Activated naive CD4-positive, alpha-beta T cell treated with anti-CD3 and anti-CD28 coated beads, Interleukin-2, amount 50 U/mL, for 16 hours (primary cell): ENCODE measurements around the gene SSBP1.
"Not testable (repeated sequence)": the region's sequence is repeated elsewhere in the genome, so short reads cannot be mapped to it uniquely, and the experiment has no call there.

Experiments used
- DNase-seq: peaks from one replicate; pipeline ENCODE4 v3.0.0-alpha.2; 2020

SSBP1 gene

GRCh38 chr7:141737836-141738591, at the start of gene SSBP1:
Gene SSBP1 (plus strand): TSS chr7:141738358. CDS start chr7:141739167, 809 bp downstream.
- peak; percentile 89 for DNase-seq

DNA sequence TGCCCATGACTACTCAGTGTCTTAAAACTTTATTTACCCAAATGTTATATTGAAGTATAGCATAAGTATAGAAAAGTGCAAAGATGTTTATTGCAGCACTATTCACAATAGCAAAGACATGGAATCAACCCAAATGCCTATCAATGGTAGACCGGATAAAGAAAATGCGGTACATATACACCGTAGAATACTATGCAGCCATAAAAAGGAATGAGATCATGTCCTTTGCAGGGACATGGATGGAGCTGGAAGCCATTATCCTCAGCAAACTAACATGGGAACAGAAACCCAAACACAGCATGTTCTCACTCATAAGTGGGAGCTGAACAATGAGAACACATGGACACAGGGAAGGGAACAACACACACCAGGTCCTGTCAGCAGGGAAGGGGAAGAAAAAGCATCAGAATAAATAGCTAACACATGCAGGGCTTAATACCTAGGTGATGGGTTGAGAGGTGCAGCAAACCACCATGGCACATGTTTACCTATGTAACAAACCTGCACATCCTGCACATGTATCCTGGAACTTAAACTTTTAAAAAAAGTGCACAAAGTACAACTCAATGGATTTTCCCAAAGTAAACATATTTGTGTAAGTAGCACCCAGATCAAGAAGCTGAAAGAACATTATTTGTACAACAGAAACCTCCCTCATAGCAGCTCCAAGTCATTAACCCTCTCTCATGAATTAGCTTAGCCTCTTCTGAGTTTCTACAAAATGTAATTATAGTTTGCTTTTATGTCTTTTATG, 48.9 kb upstream of the SSBP1 start:
- DNase-seq = not testable (repeated sequence)

DNA sequence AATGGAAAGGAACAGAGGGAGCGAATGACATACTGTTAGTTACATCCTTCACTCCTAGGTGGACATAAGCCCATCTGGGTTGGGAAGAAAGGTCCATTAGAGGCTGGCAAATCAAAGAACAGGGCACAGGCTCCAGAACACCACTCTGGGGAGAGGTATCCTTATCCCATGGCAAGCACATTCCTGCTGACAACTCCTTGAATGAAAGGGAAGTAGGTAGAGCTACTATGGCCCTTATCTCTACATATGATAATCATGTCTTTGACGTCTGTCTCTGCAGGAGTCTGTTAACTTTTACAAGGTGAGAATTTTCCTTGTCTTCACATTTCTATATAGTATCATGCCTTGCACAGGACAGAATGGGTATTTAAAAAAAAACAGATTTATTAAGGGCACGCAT, 46.6 kb upstream of the SSBP1 start:
- no peak for DNase-seq

- DNase-seq = no peak
Measured at GRCh38 chr7:141691961-141692360, 46.2 kb upstream of the SSBP1 start.

DNA sequence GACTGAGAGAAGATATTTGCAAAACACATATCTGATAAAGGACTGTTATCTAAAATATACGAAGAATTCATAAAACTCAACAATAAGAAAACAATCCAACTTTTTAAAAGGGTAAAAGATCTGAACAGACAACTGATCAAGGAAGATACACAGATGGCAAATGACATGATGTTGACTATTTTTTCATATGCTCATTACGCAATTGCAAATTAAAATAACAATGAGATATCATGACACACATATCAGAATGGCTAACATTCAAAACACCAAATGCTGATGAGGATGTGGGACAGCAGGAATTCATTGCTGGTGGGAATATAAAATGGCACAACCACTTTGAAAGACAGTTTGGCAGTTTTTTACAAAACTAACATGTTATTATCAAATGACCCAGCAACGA, 45.1 kb upstream of the SSBP1 start:
- no peak for DNase-seq

DNA sequence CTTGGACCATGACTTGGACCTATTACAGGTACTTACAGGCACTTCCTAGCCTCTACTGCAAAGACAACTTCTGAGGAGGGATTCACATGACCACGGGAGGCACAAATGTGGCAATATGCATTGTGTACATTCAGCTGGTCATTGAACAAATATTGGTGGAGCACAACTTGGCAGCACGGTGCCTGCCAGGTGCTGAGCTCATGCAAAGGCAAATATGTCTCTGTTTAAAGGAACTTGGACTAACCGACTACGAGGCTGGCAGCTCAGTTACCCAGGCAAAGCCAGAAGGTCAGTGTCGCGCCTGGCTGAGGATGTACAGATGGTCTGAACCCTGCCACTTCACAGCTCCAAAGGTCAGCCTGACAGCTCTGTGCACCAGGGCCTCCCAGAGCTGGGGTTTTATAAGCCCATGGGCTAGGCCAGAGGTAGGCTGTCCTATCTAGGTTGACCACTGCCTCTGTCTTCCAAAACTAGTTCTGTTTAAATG, 42.3 kb upstream of the SSBP1 start:
- no peak for DNase-seq

DNA sequence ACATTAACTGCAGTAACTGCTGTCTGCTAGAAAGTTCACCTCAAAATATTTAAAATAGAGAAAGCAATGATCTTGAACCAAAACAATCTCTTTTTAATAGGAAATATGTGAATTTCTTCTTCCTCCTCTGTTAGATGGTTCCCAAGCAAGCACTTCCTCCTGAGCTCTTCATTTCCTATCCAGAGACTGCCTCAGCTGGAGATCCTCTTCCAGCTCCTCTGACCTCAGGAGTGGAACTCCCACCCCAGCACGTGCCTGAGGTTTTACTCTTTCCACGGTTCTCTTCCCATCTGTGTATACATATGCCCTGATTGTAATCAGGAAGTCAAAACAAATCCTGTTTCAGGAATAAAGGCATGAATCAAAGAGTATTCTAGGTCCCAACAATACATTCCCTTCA, 41.8 kb upstream of the SSBP1 start:
- DNase-seq = no peak

DNA sequence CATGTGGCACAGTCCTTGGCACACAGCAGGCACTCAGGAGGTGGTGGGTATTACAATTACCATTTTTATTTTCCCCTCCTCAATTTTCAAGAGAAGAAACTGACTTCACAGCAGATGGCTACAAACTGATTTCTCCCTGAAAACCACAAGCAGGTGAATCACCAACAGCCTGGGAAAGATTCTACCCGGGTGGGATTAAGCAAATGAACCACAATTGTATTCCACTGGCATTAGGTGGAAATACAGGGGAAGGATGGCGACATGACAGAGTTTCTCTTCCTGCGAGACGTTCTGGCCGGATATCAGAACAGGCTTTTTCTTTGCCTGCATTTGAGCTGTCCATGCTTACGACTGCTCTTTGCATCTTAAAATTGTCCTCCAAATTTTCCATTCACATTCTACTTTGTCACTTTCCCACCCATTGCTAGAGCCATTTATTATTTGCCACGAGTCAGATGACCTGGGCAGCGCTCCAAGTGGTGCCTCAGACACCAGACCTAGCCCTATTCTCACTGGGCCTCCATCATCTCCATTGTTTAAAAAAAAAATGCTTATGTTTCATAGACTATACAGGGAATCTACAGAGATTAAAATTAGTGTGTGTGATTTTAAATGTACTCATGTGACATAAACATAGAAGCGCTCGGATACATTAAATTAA, 40.8 kb upstream of the SSBP1 start:
- no peak for DNase-seq

- no peak for DNase-seq
Measured at GRCh38 chr7:141698247-141699015, 39.7 kb upstream of the SSBP1 start.

GRCh38 chr7:141699860-141700259, 38.3 kb upstream of the SSBP1 start:
- no peak for DNase-seq

- DNase-seq = no peak
Measured at GRCh38 chr7:141700296-141700847, 37.8 kb upstream of the SSBP1 start.

- DNase-seq = no peak
Measured at GRCh38 chr7:141700848-141701371, 37.2 kb upstream of the SSBP1 start.

DNA sequence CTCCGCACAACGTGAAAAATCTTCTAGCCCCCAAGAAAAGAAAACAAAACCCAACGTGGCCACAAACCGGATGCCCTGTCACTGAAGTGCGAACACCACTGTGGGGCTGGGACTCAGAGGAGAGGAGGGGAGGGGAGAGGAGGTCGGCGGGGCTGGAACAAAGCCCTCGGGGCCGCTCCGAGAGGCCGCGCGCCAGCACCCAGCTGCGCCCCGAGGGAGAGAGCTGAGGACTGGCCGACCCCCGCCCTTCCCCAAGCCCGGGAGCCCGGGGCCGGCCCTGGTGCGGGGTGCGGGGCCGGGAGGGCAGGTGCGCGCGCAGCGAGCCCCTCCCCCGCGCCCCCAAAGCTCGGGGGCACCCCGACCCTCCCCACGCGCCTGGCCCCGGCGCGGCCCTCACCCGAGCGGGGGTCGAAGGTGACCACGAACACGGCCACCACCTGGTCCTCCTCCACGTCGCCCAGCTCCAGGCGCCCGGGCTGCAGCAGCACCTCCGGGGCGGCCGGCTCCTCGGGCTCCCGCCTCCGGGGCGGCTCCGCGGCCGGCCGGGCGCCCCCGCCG, 36.6 kb upstream of the SSBP1 start:
- peak; percentile 70 for DNase-seq

DNA sequence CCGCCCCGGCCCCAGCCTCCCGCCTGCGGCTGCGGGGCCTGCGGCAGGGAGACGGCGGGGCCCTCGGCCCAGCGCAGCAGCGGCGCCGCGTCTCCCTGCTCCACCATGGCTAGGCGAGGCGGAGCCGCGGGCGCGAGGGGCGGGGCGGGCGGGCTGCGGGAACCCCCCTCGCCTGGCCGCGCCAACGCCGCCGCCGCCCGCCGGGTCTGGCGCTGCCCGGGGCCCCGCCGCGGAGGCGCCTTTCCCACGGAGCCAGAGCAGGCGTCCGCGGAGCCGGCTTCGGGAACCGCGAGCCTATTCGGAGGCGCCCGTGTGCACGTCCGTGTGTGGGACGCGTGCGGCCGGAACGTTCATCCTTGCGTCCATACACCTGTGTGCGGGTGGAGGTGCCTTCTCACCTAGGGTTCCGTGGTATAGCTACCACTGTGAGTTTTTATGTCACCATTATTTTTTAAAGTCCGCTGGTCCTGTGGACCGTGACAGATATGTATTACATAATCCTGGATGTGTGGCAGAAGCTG, 36.1 kb upstream of the SSBP1 start, which contains the start of gene DENND11:
TSS of gene DENND11 (minus strand) at position 120 of the 521 bp plus-strand sequence. CDS start at position 107, 13 bp downstream.
- DNase-seq = peak; percentile 63

- no peak for DNase-seq
Measured at GRCh38 chr7:141702892-141703291, 35.3 kb upstream of the SSBP1 start.

- DNase-seq = no peak
Measured at GRCh38 chr7:141704112-141704511, 34.0 kb upstream of the SSBP1 start.

- no peak for DNase-seq
Measured at GRCh38 chr7:141704741-141705140, 33.4 kb upstream of the SSBP1 start.

DNA sequence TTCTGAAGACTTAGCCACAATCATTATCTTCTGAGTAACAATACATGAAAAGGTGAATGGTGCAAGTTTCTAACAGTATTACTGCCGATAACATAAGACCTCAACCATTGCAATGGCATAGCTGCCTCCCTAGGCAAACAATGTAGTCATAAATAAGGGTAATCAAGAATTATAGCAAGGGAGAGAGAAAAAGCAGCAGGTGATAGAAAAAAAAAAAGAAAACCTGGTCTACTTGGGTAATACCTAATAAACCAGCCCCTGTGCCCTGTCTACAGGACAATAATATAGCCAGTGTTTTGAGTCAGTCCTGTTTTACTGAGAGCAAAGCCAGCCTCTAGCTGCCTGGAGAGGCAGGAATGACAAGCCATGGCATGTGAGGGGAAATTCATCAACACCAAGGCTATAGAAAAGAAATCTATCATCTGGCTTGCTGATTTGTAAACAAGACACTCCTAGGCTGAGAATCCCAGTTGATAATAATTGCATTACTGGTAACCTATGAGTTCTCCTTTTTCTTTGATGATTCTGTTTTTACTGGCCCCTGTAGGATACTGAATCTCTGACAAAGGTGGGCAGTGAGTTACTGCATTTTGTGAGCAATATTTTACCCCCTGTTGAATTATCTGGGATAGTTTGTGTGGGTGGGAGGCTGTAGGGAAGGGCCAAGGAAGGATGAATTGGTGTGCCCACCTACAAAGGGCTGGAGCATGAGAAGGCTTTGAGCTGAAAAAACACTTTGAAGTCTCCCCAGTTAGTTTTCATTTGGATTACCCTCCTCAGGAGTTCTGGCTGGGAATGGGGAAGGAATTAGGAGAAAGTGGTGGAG, 31.7 kb upstream of the SSBP1 start:
- no peak for DNase-seq

- no peak for DNase-seq
Measured at GRCh38 chr7:141708351-141708750, 29.8 kb upstream of the SSBP1 start, which contains the start of gene WEE2. Gene WEE2 (plus strand): TSS chr7:141708353. CDS start chr7:141708759, 406 bp downstream.

- no peak for DNase-seq
Measured at GRCh38 chr7:141709318-141709717, 28.8 kb upstream of the SSBP1 start.
